ENCODE measurements around the gene FCHO2.

FCHO2 gene

DNA sequence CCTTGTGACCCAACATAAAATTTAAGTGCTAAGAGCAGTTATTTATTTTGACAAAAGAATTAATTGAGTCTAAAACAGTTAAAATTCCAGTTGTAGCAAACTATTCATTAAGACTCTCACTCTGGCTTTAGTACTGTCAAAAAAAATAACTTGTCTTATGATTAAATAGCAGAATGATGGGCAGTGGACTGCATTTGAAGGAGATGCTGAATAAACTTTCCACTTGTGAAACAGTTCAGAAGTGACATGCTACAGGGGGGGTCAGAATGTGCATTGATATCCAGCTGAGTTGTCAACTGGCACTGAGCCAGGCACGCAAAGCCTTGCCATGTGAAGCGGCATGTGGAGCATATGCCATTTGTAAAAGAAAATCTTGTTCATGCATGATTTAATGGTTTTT, 76.0 kb downstream of the FCHO2 start:
- no peak for DNase-seq

DNA sequence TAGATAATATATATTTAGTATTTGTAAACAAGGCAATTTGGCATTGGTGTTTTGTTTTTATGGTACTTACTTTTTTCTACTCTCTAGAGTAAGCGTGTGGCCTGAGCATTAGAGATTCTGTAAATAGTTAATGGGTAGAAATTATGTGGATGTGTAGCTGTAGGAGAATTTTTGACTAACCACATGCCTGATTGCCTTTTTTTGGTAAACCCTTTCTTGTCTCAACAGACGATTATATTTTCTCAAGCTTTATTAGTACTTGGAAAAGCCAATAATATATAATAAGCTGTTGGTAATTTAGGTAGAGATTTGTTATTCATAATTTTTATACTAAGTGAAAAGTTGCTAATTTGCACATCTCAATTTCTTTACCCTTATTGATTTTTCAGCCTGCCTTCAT, 76.8 kb downstream of the FCHO2 start:
- no peak for DNase-seq

GRCh38 chr5:73037545-73037944, 81.7 kb downstream of the FCHO2 start:
- no peak for DNase-seq

DNA sequence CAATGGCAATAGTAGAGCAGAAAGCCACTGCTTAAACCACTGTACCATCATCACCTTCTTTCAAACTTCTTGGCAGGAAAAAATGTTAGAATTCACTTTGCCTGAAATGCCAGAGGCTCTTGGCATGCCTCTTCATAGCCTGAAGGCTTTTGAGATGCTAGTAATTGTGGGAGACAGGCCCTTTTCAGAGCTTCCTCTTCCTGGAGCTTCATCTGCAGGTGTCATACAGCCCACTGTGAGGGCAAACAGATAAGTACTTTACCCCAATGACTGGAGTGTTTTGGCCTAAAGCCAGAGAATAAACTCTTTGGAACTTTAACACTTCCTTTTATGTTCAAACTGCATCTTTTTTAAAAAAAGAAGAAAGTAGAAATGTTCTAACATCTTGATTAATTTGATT, 83.2 kb downstream of the FCHO2 start:
- no peak for DNase-seq

- DNase-seq = no peak
Measured at GRCh38 chr5:73042993-73043392, 87.2 kb downstream of the FCHO2 start.

GRCh38 chr5:73044546-73044945, 88.7 kb downstream of the FCHO2 start:
- no peak for DNase-seq

- no peak for DNase-seq
Measured at GRCh38 chr5:73045623-73046022, 89.8 kb downstream of the FCHO2 start.

GRCh38 chr5:73061593-73061992, 105.8 kb downstream of the FCHO2 start:
- no peak for DNase-seq

GRCh38 chr5:73066466-73066865, 110.6 kb downstream of the FCHO2 start:
- no peak for DNase-seq

DNA sequence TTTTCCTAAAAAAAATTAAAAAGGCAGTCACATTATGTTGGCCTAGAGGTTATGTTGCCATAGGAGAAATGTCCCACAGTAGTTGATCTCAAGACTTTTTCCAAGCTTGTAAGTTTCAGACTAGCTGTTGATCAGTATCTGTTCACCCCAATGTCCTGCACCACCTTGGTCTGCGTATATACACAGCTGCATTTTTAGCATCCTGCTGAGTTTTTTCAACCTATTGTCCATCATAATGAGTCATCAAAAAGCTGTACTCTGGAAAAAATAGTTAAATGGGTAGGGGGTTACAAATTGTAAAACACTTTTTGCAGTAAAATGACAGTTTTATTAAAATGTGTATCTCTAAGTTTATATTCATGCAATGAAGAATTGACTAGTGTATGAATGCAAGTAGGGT, 111.4 kb downstream of the FCHO2 start:
- DNase-seq = no peak

DNA sequence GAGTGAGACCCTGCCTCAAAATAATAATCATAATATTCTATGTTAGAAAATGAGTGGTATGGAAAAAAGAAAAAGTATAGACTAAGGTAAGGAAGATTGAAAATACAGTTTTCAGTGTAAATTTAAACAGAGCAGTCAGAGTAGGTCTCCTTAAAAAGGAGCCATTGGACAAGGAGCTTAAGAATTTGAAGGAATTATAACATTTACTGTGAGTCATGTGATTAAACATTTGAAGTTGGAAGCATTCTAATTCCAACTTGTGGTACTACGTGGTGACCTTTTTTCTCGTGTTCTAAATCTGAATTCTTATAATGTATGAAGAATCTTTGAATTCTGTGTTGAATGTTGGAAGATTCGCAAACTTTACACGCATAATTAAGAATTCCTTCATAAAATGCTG, 125.3 kb downstream of the FCHO2 start:
- no peak for DNase-seq

DNA sequence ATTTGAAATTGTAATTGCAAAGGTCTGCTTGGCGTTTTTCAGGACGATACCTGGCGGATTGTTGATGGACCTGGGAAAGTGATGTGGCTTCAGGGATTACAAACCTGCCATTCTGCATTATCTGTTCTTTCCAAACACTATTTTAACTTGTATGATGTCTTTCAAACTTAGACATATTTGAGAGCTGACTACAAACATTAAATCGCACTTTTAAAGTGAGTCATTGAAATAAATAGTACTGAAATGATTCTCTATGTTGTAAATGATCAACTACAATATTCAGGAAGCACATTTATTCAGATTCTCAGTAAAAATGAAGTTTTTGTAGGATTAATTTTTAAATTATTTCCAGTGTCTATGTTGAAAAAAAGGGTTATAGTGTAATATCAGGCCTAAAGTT, 132.2 kb downstream of the FCHO2 start:
- DNase-seq = no peak

GRCh38 chr5:73093943-73094342, 138.1 kb downstream of the FCHO2 start:
- DNase-seq = peak; percentile 31

GRCh38 chr5:73094415-73094814, 138.6 kb downstream of the FCHO2 start:
- DNase-seq = no peak

DNA sequence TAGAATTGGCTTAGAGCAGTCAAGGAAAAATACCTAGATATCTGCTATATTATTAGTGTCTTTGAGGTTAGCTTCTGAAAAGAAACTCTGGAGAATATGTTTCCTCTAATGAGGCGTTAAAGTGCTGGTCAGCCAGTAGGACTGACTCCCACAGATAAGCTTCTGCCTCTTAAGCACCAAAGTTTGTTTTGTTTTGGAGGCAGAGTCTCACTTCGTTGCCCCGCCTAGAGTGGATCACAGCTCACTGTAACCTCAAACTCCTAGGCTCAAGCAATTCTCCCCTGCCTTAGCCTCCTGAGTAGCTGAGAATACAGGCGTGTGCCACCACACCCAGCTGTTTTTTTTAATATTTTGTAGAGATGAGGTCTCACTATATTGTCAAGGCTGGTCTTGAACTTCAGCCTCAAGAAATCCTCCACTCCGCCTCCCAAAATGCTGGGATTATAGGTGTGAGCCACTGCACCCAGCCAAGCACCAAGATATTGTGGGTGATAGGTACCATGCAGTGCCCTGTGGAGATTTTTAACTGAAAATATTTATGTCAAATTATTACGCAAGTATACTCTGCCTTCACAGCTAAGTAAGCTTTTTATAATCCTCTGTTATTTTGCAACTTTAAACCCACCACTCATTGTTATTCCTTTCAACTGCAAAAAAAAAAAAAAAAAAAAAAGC, 139.9 kb downstream of the FCHO2 start:
- DNase-seq = no peak

DNA sequence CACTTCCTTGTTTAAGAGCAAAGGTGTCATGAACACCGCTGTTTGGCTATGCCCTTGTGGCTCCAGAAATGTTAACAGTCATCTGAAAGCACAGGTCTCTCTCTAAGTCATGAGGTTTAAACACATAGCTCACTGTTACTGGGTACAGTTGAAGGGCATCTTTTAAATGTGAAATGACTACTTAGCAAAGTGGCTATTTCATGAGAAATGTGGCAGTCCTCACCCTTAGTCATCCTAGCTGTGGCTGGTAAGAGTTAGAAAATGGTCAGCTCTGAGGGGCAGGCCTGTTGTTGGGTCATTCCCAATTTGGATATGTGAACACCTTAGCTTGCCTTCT, 140.4 kb downstream of the FCHO2 start:
- no peak for DNase-seq

DNA sequence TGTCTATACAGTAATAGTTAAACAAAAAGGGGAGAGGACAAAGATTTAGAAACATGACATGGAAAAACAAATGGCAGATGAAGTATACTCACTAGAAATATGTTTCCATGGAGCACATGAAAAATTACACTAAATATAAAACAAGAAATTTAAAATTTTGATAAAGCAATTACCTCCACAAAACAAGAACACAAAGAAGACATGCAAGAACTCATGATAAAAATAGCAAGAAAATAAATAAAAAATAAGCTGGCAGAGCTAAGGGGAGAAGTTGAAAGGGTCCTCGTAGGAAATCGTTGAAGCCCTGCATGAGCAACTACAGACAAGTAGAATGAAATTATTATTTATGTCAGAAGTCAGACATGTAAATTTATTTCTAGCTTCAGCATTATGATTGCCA, 141.9 kb downstream of the FCHO2 start:
- DNase-seq = no peak

DNA sequence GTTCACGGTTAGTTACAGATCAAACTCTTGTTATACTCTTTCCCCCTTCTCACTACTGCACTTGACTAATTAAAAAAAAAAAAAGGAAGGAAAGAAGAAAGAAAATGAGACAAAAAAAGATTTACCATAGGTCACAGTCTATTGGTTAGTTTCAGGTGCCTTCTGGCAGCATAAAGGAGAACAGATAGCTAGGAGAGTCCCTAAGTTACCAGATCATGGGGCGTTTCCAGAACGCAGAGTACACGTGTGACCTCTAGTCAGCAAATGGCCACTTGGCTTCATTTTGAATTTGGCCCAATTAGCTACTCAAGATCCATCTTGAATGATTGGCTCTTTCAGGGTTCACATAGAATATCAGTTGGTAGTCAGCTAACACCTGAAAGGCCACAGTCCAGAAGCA, 144.3 kb downstream of the FCHO2 start:
- no peak for DNase-seq

DNA sequence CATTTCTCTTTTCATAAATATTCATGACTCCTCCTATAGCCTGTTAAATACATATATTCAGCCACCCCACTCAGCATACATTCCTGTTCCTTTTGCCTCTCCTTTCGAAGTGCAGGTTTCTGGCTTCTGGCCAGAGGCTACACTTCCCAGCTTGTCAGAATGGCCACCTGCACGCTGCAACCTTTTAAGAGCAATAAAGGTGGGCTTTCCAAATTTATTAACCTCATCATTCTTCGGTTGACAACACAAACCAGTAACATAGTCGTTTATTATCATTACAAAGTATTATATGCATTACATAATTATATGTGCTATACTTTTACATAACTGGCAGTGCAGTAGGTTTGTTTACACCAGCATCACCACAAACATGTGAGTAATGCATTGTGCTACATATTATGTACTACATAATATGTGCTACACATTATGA, 148.0 kb downstream of the FCHO2 start:
- DNase-seq = no peak

DNA sequence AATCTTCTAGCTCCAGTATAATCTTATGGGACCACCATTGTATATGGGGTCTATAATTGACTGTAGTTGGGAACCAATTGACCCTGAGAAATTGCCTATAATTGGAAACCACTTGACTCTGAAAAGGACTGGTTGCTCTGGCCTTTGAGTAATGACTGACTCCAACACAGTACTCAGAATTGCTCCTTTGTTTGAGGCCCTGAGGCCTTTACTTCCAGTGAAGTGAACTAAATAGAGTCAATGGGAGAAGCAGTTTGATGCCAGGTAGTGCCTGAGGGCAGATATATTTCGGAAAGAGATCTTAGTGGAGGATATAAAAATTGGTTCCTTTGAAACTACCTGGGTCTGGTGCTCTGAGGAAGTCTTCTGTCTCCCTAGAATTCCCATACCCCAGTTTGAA, 148.5 kb downstream of the FCHO2 start:
- DNase-seq = no peak

DNA sequence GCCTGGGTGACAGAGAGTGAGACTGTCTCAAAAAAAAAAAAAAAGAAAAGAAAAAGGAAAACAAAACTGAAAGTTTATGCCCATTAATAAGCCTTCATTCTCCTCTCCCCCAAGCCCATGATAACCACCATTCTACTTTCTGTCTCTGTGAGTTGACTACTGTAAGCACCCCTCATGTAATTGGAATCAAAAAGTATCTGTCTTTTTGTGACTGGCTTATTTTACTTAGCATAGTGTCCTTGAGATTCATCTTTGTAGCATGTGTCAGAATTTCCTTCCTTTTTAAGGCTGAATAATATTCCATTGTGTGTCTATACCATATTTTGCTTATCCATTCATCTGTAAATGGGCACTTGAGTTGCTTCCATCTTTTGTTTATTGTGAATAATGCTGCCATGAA, 150.5 kb downstream of the FCHO2 start:
- DNase-seq = no peak

- no peak for DNase-seq
Measured at GRCh38 chr5:73110190-73110589, 154.3 kb downstream of the FCHO2 start.

DNA sequence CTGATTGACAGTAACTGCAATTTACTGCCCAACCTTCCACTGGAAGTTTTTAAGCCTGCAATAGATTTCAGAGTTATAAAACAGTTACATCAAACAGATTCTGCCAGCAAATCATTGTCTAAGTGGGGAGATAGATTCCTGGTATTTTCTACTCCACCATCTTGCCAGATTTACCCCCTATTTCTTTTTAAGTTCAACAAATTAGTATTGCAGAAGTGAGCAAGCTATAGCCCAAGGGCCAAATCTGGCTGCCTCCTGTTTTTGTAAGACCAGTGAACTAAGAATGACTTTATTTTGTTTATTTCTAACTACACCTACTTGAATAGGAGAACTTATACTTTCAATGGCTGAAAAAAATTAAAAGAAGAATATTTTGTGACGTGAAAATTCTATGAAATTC, 155.7 kb downstream of the FCHO2 start:
- no peak for DNase-seq

DNA sequence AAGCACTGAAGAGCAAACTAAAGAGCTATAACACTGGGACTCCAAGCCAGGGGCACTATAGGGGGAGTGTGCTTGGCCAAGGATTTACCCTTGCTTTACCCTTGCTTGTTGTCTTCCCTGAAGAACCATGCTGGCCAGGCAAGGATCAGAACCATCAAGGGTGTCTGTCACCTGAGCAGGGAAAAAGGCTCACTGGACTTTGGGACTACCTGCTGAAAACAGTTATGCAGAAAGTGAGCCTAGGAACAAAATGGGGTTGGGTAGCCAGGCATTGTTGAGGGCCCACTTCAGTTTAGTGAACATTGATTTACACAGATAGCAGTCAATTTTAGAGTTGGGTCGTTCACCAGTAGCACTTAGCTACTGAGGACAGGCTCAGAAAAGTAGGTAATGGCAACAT, 156.5 kb downstream of the FCHO2 start:
- no peak for DNase-seq

DNA sequence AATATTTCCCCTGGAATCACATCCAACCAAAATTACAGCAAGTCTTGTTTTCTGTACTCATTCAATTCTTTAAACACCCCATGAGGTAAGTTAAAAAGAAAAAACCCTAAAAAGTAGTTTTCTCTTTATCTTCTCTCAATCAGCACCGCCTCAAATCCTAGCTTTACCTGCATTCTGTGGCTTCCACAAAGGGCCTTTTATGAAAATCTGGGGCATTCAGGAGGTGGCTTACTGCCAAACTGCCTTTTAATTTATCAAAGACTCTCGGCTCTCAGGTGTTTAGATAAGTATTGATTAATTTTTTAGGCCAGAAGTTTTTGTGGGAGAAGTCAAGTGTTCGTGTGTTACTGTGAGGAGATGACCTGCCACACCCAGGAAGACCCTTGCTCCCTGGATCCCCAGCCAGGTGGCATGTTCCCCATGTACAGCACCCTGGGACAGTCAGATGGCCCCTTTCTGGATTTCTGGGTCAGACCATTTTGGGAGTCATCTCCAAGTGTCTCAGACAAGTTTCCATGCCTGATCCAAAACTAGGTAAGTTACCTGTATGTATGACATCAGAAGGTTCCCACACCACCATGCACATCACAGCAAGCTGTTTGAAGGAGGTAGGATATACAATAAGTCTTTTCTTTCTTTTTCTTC, 158.3 kb downstream of the FCHO2 start:
- no peak for DNase-seq

Measured in stimulated activated CD4-positive, alpha-beta T cell treated with anti-CD3 and anti-CD28 coated beads, Interleukin-1b, Interleukin-23, amount 100 ng/mL, for 48 hours (primary cell).